GM23338 (cell line): ENCODE measurements around the gene TMX3. TPM values are rescaled to one million over a fixed set of nuclear protein-coding genes. Genes with fewer than 3 reads are reported as not detected.

Experiments
- ATAC-seq: fragments of 200-7000 bp; cut with Tn5 transposase; 3 replicates; pipeline ENCODE4 v1.9.1; 2020
- DNase-seq: peaks from one replicate; pipeline ENCODE4 v3.0.0-alpha.2; 2015; ENCODE audit warnings: low spot score
- H2AFZ ChIP-seq: fragments of 200-600 bp; sonication (generic); 2 replicates; pipeline ENCODE4 v1.8.0; 2016; ENCODE audit warnings: antibody characterized with exemption, mild to moderate bottlenecking, moderate library complexity
- H3F3A ChIP-seq: fragments of 200-600 bp; sonication (generic); replicated peaks from 2 replicates; pipeline ENCODE4 v1.8.0; 2017; ENCODE audit warnings: antibody characterized with exemption, mixed run types, low read depth
- H3K27ac ChIP-seq: fragments of 200-600 bp; sonication (generic); 2 replicates; pipeline ENCODE4 v1.6.1; 2016; ENCODE audit warnings: low read depth
- H3K27me3 ChIP-seq: fragments of 200-600 bp; sonication (generic); 2 replicates; pipeline ENCODE4 v1.8.0; 2016; ENCODE audit warnings: mild to moderate bottlenecking, mixed run types, moderate library complexity; ENCODE audit not compliant: insufficient read depth
- H3K36me3 ChIP-seq: fragments of 200-600 bp; sonication (generic); 2 replicates; pipeline ENCODE4 v1.8.0; 2016; ENCODE audit warnings: mild to moderate bottlenecking; ENCODE audit not compliant: insufficient read depth
- H3K4me1 ChIP-seq: fragments of 200-600 bp; sonication (generic); 2 replicates; pipeline ENCODE4 v1.8.0; 2016; ENCODE audit warnings: mild to moderate bottlenecking, moderate library complexity; ENCODE audit not compliant: insufficient read depth
- H3K4me2 ChIP-seq: fragments of 200-600 bp; sonication (generic); 2 replicates; pipeline ENCODE4 v1.7.1; 2017; ENCODE audit warnings: mixed run types
- H3K4me3 ChIP-seq: fragments of 200-600 bp; sonication (generic); 2 replicates; pipeline ENCODE4 v1.6.1; 2016; ENCODE audit warnings: mixed run types
- H3K79me2 ChIP-seq: fragments of 200-600 bp; sonication (generic); replicated peaks from 2 replicates; pipeline ENCODE4 v1.8.0; 2017; ENCODE audit warnings: mild to moderate bottlenecking; ENCODE audit not compliant: insufficient read depth
- H3K9me2 ChIP-seq: fragments of 200-600 bp; sonication (generic); 2 replicates; pipeline ENCODE4 v1.8.0; 2017; ENCODE audit not compliant: insufficient read depth
- H4K20me1 ChIP-seq: fragments of 200-600 bp; sonication (generic); replicated peaks from 2 replicates; pipeline ENCODE4 v1.8.0; 2017; ENCODE audit warnings: mild to moderate bottlenecking; ENCODE audit not compliant: insufficient read depth
- H3K27ac Mint-ChIP-seq: 2 replicates; pipeline ENCODE4 v1.8.0; 2020; ENCODE audit warnings: inconsistent platforms, mild to moderate bottlenecking, moderate library complexity, mixed read lengths
- H3K27me3 Mint-ChIP-seq: 3 replicates; pipeline ENCODE4 v1.8.0; 2022; ENCODE audit warnings: low read depth, mild to moderate bottlenecking, moderate library complexity, mixed read lengths, inconsistent platforms; ENCODE audit not compliant: insufficient read depth, poor library complexity
- H3K36me3 Mint-ChIP-seq: 3 replicates; pipeline ENCODE4 v1.8.0; 2021; ENCODE audit warnings: low read depth, mild to moderate bottlenecking, inconsistent platforms, moderate library complexity, mixed read lengths
- H3K4me1 Mint-ChIP-seq: 3 replicates; pipeline ENCODE4 v1.8.0; 2020; ENCODE audit warnings: mild to moderate bottlenecking, inconsistent platforms, mixed read lengths
- H3K4me3 Mint-ChIP-seq: 3 replicates; pipeline ENCODE4 v1.8.0; 2021; ENCODE audit warnings: moderate library complexity, mild to moderate bottlenecking, inconsistent platforms, mixed read lengths
- H3K9me3 Mint-ChIP-seq: 3 replicates; pipeline ENCODE4 v1.8.0; 2020; ENCODE audit warnings: moderate library complexity, mild to moderate bottlenecking, inconsistent platforms, mixed read lengths
- CREB1 ChIP-seq: fragments of 250-450 bp; sonication (Bioruptor Pico); IDR thresholded peaks from 2 replicates; pipeline ENCODE4 v1.5.0; 2020; ENCODE audit warnings: low read depth, mild to moderate bottlenecking, moderate library complexity
- EZH2 ChIP-seq: fragments of 200-600 bp; sonication (generic); IDR thresholded peaks from one replicate; pipeline ENCODE4 v1.8.0; 2017; ENCODE audit warnings: antibody characterized with exemption, mild to moderate bottlenecking, low read depth; ENCODE audit not compliant: unreplicated experiment
- EZH2phosphoT487 ChIP-seq: fragments of 200-600 bp; sonication (generic); IDR thresholded peaks from one replicate; pipeline ENCODE4 v1.8.1; 2018; ENCODE audit warnings: antibody characterized with exemption; ENCODE audit not compliant: unreplicated experiment
- JUNB ChIP-seq: IDR thresholded peaks from one replicate; pipeline ENCODE4 v1.6.1; 2016; ENCODE audit warnings: antibody characterized with exemption; ENCODE audit not compliant: unreplicated experiment
- NANOG ChIP-seq: IDR thresholded peaks from 2 replicates; pipeline ENCODE4 v1.6.1; 2016; ENCODE audit warnings: antibody characterized with exemption, borderline replicate concordance
- POLR2AphosphoS5 ChIP-seq: IDR thresholded peaks from 2 replicates; pipeline ENCODE4 v1.6.1; 2016; ENCODE audit warnings: antibody characterized with exemption, low read depth
- polyA plus RNA-seq: library from polyadenylated mRNA; unstranded; fragments of >200 nt; fragmentation: Nextera tagmentation; extraction: Ambion mirVana; gene quantifications from 2 replicates; pipeline ENCODE4 v1.2.1, GENCODE V29; 2016
- total RNA-seq: library from RNA; depleted of rRNA; stranded (reverse); fragments of >200 nt; shearing (Covaris generic); gene quantifications from 2 replicates; pipeline ENCODE4 v1.2.3, GENCODE V29; 2014
- TF ChIP-seq, protein P1 (sequence below), 2 experiments: fragments of 200-600 bp in 1 of 2; sonication (generic) in 1 of 2; conservative IDR thresholded peaks; 2 replicates each; pipeline versions ENCODE4 v1.5.1 to v1.6.1; 2016 to 2017; ENCODE audit warnings: antibody characterized with exemption in 2 of 2, low read depth in 2 of 2, mild to moderate bottlenecking in 2 of 2, moderate library complexity in 1 of 2
- TF ChIP-seq, protein P2 (sequence below): IDR thresholded peaks from 2 replicates; pipeline ENCODE4 v1.6.1; 2016; ENCODE audit warnings: antibody characterized with exemption
- TF ChIP-seq, protein P3 (sequence below): fragments of 250-450 bp; sonication (Bioruptor Pico); IDR thresholded peaks from 2 replicates; pipeline ENCODE4 v1.5.0; 2020; ENCODE audit warnings: mild to moderate bottlenecking, moderate library complexity

Gene TMX3
- total and polyA plus RNA-seq, 2 experiments from 2014 or later, result 12.4 to 40.1 TPM

GRCh38 chr18:68714366-68714711 lies 569 bp downstream of the TMX3 start:
- H3K4me3 ChIP-seq, result peak overlapping the region; percentile 84
- peaks cover 16% of the 10 kb centered on the region for H3K36me3 ChIP-seq
- H3K27me3 ChIP-seq, result no peaks in the 10 kb centered on the region
- H3K27ac Mint-ChIP-seq, result peak overlapping the region; percentile 94
- ATAC-seq (peak; percentile 56), DNase-seq (peak; percentile 18)
- H3K27ac ChIP-seq, result no peak overlapping the region
- no peaks in the 10 kb centered on the region for H3K9me3 Mint-ChIP-seq
- H3K4me1 ChIP-seq, result 0 out of 2 replicates have a peak, but pooled peaks cover 7% of the 10 kb centered on the region
- peak overlapping the region; percentile 95 for H3K4me2 ChIP-seq
- peaks cover 11% of the 10 kb centered on the region for H3K4me1 Mint-ChIP-seq
- H3K9me2 ChIP-seq, result no peaks in the 10 kb centered on the region
- H3F3A ChIP-seq, result no peaks in the 10 kb centered on the region
- H3K27me3 Mint-ChIP-seq, result no peaks in the 10 kb centered on the region
- H4K20me1 ChIP-seq, result 0 out of 2 replicates have a peak, but pooled peaks cover 4% of the 10 kb centered on the region
- peaks cover 47% of the 10 kb centered on the region for H3K79me2 ChIP-seq
- peak overlapping the region; percentile 93 for H2AFZ ChIP-seq
- no peak for TF ChIP-seq JUNB
- TF ChIP-seq EZH2, result no peak
- no peak for TF ChIP-seq CREB1 (CRISPR knock-in tag)
- H3K4me3 Mint-ChIP-seq, result peak overlapping the region; percentile 99
- peaks cover 36% of the 10 kb centered on the region for H3K36me3 Mint-ChIP-seq

- ATAC-seq, result no peak
- no peak for DNase-seq
- Histone ChIP-seq H3K4me3 (peak overlapping the region; percentile 84), H3K36me3 (peaks cover 16% of the 10 kb centered on the region), H3K4me2 (peak overlapping the region; percentile 95), H3K4me1 (0 out of 2 replicates have a peak, but pooled peaks cover 7% of the 10 kb centered on the region), H3K27me3 (no peaks in the 10 kb centered on the region), H3F3A (no peaks in the 10 kb centered on the region), H3K9me2 (no peaks in the 10 kb centered on the region), H3K79me2 (peaks cover 49% of the 10 kb centered on the region), H4K20me1 (0 out of 2 replicates have a peak, but pooled peaks cover 4% of the 10 kb centered on the region), H3K27ac (no peak overlapping the region), H2AFZ (peak overlapping the region; percentile 93; the same call in 1 of the 2 replicates)
- no peaks in the 10 kb centered on the region for H3K9me3 Mint-ChIP-seq
- 0 out of 2 replicates have a peak overlapping the region, but pooled peaks have one; percentile 94 for H3K27ac Mint-ChIP-seq
- H3K4me3 Mint-ChIP-seq, result peak overlapping the region; percentile 99
- peaks cover 11% of the 10 kb centered on the region for H3K4me1 Mint-ChIP-seq
- no peaks in the 10 kb centered on the region for H3K27me3 Mint-ChIP-seq
- H3K36me3 Mint-ChIP-seq, result peaks cover 36% of the 10 kb centered on the region
- TF ChIP-seq, protein P1, sequence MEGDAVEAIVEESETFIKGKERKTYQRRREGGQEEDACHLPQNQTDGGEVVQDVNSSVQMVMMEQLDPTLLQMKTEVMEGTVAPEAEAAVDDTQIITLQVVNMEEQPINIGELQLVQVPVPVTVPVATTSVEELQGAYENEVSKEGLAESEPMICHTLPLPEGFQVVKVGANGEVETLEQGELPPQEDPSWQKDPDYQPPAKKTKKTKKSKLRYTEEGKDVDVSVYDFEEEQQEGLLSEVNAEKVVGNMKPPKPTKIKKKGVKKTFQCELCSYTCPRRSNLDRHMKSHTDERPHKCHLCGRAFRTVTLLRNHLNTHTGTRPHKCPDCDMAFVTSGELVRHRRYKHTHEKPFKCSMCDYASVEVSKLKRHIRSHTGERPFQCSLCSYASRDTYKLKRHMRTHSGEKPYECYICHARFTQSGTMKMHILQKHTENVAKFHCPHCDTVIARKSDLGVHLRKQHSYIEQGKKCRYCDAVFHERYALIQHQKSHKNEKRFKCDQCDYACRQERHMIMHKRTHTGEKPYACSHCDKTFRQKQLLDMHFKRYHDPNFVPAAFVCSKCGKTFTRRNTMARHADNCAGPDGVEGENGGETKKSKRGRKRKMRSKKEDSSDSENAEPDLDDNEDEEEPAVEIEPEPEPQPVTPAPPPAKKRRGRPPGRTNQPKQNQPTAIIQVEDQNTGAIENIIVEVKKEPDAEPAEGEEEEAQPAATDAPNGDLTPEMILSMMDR (conservative IDR thresholded peaks at IDR 0.05; ENCODE audit: low read depth in 2 of 2), result no peak
- TF ChIP-seq, protein P2, sequence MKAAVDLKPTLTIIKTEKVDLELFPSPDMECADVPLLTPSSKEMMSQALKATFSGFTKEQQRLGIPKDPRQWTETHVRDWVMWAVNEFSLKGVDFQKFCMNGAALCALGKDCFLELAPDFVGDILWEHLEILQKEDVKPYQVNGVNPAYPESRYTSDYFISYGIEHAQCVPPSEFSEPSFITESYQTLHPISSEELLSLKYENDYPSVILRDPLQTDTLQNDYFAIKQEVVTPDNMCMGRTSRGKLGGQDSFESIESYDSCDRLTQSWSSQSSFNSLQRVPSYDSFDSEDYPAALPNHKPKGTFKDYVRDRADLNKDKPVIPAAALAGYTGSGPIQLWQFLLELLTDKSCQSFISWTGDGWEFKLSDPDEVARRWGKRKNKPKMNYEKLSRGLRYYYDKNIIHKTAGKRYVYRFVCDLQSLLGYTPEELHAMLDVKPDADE, result no peak
- TF ChIP-seq, protein P3, sequence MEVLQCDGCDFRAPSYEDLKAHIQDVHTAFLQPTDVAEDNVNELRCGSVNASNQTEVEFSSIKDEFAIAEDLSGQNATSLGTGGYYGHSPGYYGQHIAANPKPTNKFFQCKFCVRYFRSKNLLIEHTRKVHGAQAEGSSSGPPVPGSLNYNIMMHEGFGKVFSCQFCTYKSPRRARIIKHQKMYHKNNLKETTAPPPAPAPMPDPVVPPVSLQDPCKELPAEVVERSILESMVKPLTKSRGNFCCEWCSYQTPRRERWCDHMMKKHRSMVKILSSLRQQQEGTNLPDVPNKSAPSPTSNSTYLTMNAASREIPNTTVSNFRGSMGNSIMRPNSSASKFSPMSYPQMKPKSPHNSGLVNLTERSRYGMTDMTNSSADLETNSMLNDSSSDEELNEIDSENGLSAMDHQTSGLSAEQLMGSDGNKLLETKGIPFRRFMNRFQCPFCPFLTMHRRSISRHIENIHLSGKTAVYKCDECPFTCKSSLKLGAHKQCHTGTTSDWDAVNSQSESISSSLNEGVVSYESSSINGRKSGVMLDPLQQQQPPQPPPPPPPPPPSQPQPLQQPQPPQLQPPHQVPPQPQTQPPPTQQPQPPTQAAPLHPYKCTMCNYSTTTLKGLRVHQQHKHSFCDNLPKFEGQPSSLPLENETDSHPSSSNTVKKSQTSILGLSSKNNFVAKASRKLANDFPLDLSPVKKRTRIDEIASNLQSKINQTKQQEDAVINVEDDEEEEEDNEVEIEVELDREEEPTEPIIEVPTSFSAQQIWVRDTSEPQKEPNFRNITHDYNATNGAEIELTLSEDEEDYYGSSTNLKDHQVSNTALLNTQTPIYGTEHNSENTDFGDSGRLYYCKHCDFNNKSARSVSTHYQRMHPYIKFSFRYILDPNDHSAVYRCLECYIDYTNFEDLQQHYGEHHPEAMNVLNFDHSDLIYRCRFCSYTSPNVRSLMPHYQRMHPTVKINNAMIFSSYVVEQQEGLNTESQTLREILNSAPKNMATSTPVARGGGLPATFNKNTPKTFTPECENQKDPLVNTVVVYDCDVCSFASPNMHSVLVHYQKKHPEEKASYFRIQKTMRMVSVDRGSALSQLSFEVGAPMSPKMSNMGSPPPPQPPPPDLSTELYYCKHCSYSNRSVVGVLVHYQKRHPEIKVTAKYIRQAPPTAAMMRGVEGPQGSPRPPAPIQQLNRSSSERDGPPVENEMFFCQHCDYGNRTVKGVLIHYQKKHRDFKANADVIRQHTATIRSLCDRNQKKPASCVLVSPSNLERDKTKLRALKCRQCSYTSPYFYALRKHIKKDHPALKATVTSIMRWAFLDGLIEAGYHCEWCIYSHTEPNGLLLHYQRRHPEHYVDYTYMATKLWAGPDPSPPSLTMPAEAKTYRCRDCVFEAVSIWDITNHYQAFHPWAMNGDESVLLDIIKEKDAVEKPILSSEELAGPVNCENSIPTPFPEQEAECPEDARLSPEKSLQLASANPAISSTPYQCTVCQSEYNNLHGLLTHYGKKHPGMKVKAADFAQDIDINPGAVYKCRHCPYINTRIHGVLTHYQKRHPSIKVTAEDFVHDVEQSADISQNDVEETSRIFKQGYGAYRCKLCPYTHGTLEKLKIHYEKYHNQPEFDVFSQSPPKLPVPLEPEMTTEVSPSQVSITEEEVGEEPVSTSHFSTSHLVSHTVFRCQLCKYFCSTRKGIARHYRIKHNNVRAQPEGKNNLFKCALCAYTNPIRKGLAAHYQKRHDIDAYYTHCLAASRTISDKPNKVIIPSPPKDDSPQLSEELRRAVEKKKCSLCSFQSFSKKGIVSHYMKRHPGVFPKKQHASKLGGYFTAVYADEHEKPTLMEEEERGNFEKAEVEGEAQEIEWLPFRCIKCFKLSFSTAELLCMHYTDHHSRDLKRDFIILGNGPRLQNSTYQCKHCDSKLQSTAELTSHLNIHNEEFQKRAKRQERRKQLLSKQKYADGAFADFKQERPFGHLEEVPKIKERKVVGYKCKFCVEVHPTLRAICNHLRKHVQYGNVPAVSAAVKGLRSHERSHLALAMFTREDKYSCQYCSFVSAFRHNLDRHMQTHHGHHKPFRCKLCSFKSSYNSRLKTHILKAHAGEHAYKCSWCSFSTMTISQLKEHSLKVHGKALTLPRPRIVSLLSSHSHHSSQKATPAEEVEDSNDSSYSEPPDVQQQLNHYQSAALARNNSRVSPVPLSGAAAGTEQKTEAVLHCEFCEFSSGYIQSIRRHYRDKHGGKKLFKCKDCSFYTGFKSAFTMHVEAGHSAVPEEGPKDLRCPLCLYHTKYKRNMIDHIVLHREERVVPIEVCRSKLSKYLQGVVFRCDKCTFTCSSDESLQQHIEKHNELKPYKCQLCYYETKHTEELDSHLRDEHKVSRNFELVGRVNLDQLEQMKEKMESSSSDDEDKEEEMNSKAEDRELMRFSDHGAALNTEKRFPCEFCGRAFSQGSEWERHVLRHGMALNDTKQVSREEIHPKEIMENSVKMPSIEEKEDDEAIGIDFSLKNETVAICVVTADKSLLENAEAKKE (CRISPR knock-in tag), result no peak
- TF ChIP-seq CREB1 (CRISPR knock-in tag), result no peak
- no peak for TF ChIP-seq EZH2phosphoT487
- TF ChIP-seq POLR2AphosphoS5, result no peak
- TF ChIP-seq EZH2, result no peak
- TF ChIP-seq NANOG, result no peak
Observed at GRCh38 chr18:68713796-68714195, 1.1 kb downstream of the TMX3 start.
